Measurements from ENCODE around the gene OPRD1. TPM values are rescaled to one million over a fixed set of nuclear protein-coding genes. Genes with fewer than 3 reads are reported as not detected.

OPRD1 gene
- total and polyA plus RNA-seq, 2 of the 4 experiments (the other 2 are of a cell fraction) = under 0.01 TPM; not detected in 1

GRCh38 chr1:28779751-28780408 is 32.1 kb upstream of the OPRD1 start:
- Histone ChIP-seq H3K27me3 (ENCODE audit: control insufficient read depth, insufficient read depth, low read length) (no peaks in the 10 kb centered on the region), H3K14ac (replicated peaks; ENCODE audit: low read depth, low read length) (no peak overlapping the region), H2AK9ac (replicated peaks; ENCODE audit: low read depth, low read length, poor library complexity) (no peak overlapping the region), H3K56ac (ENCODE audit: extremely low read depth, insufficient read depth, low read length) (no peak overlapping the region), H3K9me1 (ENCODE audit: insufficient read depth, low read length) (peaks cover 5% of the 10 kb centered on the region; the same call in 1 of the 2 replicates), H3K9ac (ENCODE audit: low read depth, low read length) (no peak overlapping the region), H3K9me3 (ENCODE audit: control insufficient read depth, insufficient read depth, low read length) (no peaks in the 10 kb centered on the region), H2BK120ac (ENCODE audit: low read depth, low read length) (no peak overlapping the region), H3K36me3 (ENCODE audit: control insufficient read depth, insufficient read depth, low read length) (peaks cover 2% of the 10 kb centered on the region; the same call in 1 of the 2 replicates), H2BK5ac (ENCODE audit: low read depth, low read length, poor library complexity, severe bottlenecking) (no peak overlapping the region), H4K20me1 (ENCODE audit: insufficient read depth, low read length) (peaks cover 6% of the 10 kb centered on the region), H2AFZ (replicated peaks; ENCODE audit: low read length, poor library complexity) (no peak overlapping the region), H4K91ac (ENCODE audit: insufficient read depth, low read depth, low read length) (no peak overlapping the region), H2AK5ac (ENCODE audit: low read depth, low read length) (no peak overlapping the region), H3K4me2 (ENCODE audit: low read depth, low read length) (no peak overlapping the region), H3K4me3 (ENCODE audit: insufficient read depth, low read depth, low read length) (no peak overlapping the region), H4K8ac (ENCODE audit: low read depth in 2 of 2, low read length in 2 of 2) (no peak overlapping the region), H3K4me1 (ENCODE audit: control insufficient read depth, insufficient read depth, low read length) (peaks cover 2% of the 10 kb centered on the region; the same call in 1 of the 2 replicates), H3K79me1 (ENCODE audit: low read depth in 1 of 2, low read length in 2 of 2) (peaks cover 7 to 10% of the 10 kb centered on the region in 2 experiments; a peak in 3 of 4 replicates), H3K4ac (ENCODE audit: low read depth, low read length) (no peak overlapping the region), H2BK15ac (ENCODE audit: low read depth, low read length) (no peak overlapping the region), H4K5ac (ENCODE audit: low read depth, low read length) (no peak overlapping the region), H3K18ac (ENCODE audit: low read depth, low read length) (no peak overlapping the region), H3K27ac (ENCODE audit: insufficient read depth, low read length) (no peak overlapping the region), H3K23ac (ENCODE audit: low read depth, low read length) (no peak overlapping the region), H2BK20ac (ENCODE audit: low read depth, low read length) (no peak overlapping the region)
- 90% methylated on average over 4 of the region's 6 CpGs; no CpG with 5 or more reads in 1 of the 2 experiments for WGBS, 2 experiments (ENCODE audit: extremely low coverage in 2 of 2, insufficient read length in 1 of 2)
- ChIA-PET POLR2A (ENCODE audit: unreplicated experiment) (no interaction called here), CTCF (interaction anchor here (0.9 kb wide), 1 partner anchor 97 kb away, joined by 4 read pairs; no protein-coding TSS in a partner anchor)
- no peak for DNase-seq
- ATAC-seq (ENCODE audit: low read depth) = no peak
- intact Hi-C loops (cut with micrococcal nuclease) = no loop called here
- dilution Hi-C loops (cut with HindIII; ENCODE audit: low sequenced_read_pairs, unreplicated experiment) = no loop called here
- BruUV-seq (replicated peaks) = no TSS peak
- in situ Hi-C loops (cut with MboI; ENCODE audit: low sequenced_read_pairs) = loop anchor here (5.0 to 10.0 kb wide), 3 partner anchors 87 to 425 kb away; no protein-coding TSS in a partner anchor
- no peak for TF ChIP-seq FOS (IDR thresholded peaks at IDR 0.05; ENCODE audit: low read depth, low read length)
- no peak for TF ChIP-seq NFE2L2 (IDR thresholded peaks at IDR 0.05; ENCODE audit: low read depth, low read length)
- TF ChIP-seq SMC3 (IDR thresholded peaks at IDR 0.05; ENCODE audit: low read depth, low read length) = no peak
- no peak for TF ChIP-seq CEBPB (IDR thresholded peaks at IDR 0.05; ENCODE audit: low read depth, low read length)
- TF ChIP-seq BHLHE40 (IDR thresholded peaks at IDR 0.05; ENCODE audit: low read depth, low read length) = no peak
- no peak for TF ChIP-seq POLR2A (IDR thresholded peaks at IDR 0.05; ENCODE audit: low read depth, low read length)
- no peak for TF ChIP-seq MAZ (IDR thresholded peaks at IDR 0.05; ENCODE audit: borderline replicate concordance, low read depth, low read length)
- TF ChIP-seq CHD1 (IDR thresholded peaks at IDR 0.05; ENCODE audit: low read depth, low read length) = no peak
- TF ChIP-seq USF2 (IDR thresholded peaks at IDR 0.05; ENCODE audit: low read depth, low read length) = no peak
- TF ChIP-seq CTCF (conservative IDR thresholded peaks at IDR 0.05; ENCODE audit: low read depth, low read length) = no peak
- TF ChIP-seq RFX5 (IDR thresholded peaks at IDR 0.05; ENCODE audit: low read depth, low read length) = no peak
- TF ChIP-seq MXI1 (IDR thresholded peaks at IDR 0.05; ENCODE audit: borderline replicate concordance, low read depth, low read length) = no peak
- no peak for TF ChIP-seq RAD21 (IDR thresholded peaks at IDR 0.05; ENCODE audit: low read length)
- no peak for TF ChIP-seq MAFK (IDR thresholded peaks at IDR 0.05; ENCODE audit: low read depth, low read length)
- TF ChIP-seq ELK1 (IDR thresholded peaks at IDR 0.05; ENCODE audit: borderline replicate concordance, low read depth, low read length) = no peak
